GM21381 (cell line): Measurements from ENCODE around the gene GORASP2.

Experiments used
- ATAC-seq: cut with Tn5 transposase; IDR thresholded peaks from one replicate; pipeline ENCODE4 v1.9.1; 2021; ENCODE audit warnings: mild to moderate bottlenecking, moderate library complexity; ENCODE audit not compliant: unreplicated experiment

Gene GORASP2

GRCh38 chr2:170963386-170963785 is 34.3 kb downstream of the GORASP2 start:
- no peak for ATAC-seq

- ATAC-seq = no peak
Observed at GRCh38 chr2:170965446-170966225, 36.6 kb downstream of the GORASP2 start.

- ATAC-seq = no peak
Observed at GRCh38 chr2:170966648-170967396, 37.8 kb downstream of the GORASP2 start.

GRCh38 chr2:170967553-170967952 is 38.5 kb downstream of the GORASP2 start:
- ATAC-seq = no peak

- ATAC-seq = no peak
Observed at GRCh38 chr2:170968205-170969003, 39.4 kb downstream of the GORASP2 start.

GRCh38 chr2:170969030-170969429 is 40.0 kb downstream of the GORASP2 start:
- ATAC-seq = no peak

GRCh38 chr2:170969872-170970496 is 40.9 kb downstream of the GORASP2 start:
- ATAC-seq = no peak

GRCh38 chr2:170971071-170971470 is 42.0 kb downstream of the GORASP2 start:
- no peak for ATAC-seq

GRCh38 chr2:170972296-170973224 is 43.5 kb downstream of the GORASP2 start:
- ATAC-seq = no peak

- no peak for ATAC-seq
Observed at GRCh38 chr2:170973225-170973491, 44.1 kb downstream of the GORASP2 start.

- ATAC-seq = peak; percentile 88
Observed at GRCh38 chr2:170973492-170974303, 44.6 kb downstream of the GORASP2 start.

GRCh38 chr2:170974304-170974993 is 45.4 kb downstream of the GORASP2 start:
- ATAC-seq = no peak

GRCh38 chr2:170975127-170975942 is 46.3 kb downstream of the GORASP2 start:
- no peak for ATAC-seq

- ATAC-seq = no peak
Observed at GRCh38 chr2:170975943-170976270, 46.9 kb downstream of the GORASP2 start.

- ATAC-seq = no peak
Observed at GRCh38 chr2:170984079-170984478, 55.0 kb downstream of the GORASP2 start.

GRCh38 chr2:170985407-170985806 is 56.4 kb downstream of the GORASP2 start:
- ATAC-seq = no peak

- ATAC-seq = no peak
Observed at GRCh38 chr2:170986566-170987258, 57.7 kb downstream of the GORASP2 start.
